Stimulated activated CD8-positive, alpha-beta memory T cell treated with anti-CD3 and anti-CD28 coated beads, Interleukin-4, amount 100 ng/mL, for 48 hours (primary cell): ENCODE results near the gene LGALS4.
"Not testable (repeated sequence)": the region's sequence is repeated elsewhere in the genome, so short reads cannot be mapped to it uniquely, and the experiment has no call there.

Experiments used
- DNase-seq: peaks from one replicate; pipeline ENCODE4 v3.0.0-alpha.2; 2020

LGALS4 gene

DNA sequence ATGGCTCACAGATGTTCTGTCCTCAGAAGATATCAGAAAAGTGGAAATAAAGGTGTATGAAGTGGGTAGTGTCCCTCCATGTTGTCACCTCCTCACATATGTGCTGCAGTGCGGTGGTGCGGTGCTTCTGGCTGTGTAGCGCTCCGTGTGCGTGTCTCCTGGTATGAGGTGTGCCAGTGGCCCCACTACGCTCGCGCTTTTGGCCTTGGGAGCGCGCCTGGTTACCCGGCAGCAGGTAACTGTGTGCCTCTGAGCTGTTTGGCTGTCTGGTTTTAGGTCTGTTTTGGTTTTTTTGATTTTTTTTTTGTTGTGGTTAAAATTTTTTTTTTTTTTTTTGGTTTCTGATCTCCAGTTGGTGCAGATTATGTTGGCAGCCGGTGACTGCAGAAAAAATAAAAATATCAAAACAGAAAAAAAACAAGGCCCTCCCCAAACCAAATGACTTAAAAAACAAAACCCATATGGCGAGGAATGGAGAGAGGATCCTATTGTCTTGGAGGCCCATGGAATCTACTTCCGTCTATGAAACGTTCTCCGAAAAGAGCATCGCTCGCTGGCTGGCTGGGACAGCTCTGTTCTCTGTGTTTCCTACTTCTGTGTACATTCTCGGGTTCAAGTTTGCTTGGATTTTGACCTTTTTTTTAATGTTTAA, 29.2 kb upstream of the LGALS4 start:
- DNase-seq = no peak

DNA sequence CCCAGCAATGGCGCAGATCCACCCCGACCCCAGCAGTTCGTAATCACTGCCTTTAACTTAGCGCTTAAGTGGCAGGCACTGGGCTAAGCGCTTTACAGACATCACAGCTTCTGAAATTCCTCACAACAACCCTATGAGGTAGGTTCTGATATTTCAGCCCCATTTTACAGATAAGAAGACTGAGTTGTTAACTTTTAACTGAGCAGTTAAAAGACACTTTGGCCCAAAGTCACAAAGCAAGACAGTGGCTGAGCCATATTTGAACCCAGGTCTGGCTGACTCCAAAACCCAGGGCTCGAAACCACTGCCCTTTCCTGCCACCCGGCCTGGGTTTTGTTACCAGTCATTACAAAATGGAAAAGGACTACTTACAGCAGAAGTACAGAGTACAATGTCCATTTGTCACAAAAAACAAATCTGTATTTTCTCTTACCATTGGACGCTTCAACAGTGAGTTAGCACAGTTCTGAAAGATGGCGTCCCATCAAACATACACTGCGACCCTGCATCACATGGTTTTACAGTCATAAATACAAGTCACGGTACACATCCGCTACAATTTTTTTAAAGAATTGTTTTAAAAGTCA, 28.5 kb upstream of the LGALS4 start:
- DNase-seq = no peak

DNA sequence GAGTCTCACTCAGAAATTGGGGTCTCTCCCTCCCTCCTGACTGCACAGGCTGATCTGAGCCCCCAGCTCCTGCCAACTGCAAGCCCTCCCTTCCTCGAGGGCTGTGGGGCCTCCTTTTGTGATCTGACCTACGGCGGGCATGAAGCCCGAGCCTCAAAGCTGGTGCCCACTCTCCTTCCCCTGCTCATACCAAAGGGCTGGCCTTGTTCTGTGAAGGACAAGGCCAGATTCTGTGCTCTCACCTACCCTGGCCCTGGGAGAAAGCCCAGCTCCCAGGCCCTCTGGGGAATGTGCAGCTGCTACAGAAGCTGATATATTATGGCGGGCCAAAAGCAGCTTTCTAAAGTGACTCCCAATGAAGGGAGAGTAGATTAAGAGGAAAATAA, 27.8 kb upstream of the LGALS4 start:
- DNase-seq = no peak

DNA sequence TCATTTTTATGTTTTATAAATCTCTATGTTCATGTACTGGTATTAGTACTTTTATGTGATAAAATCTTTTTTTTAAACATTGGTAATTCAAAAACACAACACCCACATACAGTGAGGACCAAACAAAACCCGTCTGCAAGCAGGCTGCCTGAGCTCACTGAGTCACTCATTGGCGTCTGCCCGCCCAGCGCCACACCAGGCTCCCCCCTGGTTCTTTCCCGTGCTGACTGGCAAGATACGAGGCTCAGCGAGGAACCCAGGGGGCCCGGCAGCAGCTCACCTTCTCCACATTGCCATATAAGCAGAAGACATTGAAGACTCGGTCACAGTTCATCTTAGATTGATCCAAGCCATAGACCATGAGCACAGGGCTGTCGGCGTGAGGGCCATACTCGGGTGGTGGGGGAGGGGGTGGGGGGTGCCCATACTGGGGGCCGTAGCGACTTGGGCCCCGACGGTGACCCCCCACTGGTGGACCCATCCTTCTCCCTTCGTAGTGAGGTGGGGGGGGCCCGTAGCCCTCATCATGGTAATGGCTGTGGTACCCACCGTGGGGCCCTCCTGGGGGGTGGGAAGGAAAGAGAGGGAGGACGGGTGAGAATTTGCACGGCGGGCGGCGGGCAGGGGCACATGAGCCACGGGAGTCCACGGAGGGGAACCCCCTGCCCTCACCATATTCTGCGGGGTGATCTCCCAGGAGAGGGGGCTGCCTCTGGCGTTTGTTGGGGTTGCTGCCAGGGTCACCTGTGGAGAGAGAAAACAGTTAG, 27.3 kb upstream of the LGALS4 start:
- peak; percentile 55 for DNase-seq

DNA sequence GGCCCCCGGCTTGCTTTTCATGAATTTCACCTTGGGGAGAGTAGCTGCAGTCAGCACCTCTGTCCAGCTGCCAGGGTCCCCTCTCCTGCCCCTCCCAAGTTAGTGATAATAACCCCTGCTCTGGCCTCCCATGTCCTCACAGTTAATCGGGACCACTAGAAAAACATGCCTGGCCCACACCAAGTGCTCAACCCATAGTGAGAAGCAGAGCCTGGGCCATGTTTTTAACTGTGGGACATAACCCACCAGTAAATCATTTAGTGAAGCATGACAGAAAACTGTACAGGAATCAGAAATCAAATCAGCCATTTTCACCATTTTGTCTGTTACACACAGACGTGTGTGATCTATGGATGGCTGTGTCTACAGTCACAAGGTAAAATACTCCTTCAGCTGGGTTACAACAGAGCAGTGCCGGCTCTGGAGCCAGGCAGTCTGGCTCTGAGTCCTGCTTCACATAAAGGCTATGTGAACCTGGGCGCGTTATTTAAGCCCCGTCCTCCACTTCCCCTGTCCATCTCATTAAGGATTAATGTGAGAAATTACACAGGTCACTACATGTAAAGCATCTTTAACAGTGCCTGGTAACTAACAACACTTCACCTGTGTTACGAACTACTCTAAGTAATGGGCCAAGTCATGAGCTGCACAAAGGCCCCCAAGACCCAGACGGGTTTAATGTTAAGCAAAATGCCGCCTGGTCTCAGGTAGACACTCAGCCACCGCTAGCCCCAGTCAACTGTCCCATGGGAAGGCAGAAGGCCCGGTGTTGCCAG, 26.4 kb upstream of the LGALS4 start:
- DNase-seq = no peak

DNA sequence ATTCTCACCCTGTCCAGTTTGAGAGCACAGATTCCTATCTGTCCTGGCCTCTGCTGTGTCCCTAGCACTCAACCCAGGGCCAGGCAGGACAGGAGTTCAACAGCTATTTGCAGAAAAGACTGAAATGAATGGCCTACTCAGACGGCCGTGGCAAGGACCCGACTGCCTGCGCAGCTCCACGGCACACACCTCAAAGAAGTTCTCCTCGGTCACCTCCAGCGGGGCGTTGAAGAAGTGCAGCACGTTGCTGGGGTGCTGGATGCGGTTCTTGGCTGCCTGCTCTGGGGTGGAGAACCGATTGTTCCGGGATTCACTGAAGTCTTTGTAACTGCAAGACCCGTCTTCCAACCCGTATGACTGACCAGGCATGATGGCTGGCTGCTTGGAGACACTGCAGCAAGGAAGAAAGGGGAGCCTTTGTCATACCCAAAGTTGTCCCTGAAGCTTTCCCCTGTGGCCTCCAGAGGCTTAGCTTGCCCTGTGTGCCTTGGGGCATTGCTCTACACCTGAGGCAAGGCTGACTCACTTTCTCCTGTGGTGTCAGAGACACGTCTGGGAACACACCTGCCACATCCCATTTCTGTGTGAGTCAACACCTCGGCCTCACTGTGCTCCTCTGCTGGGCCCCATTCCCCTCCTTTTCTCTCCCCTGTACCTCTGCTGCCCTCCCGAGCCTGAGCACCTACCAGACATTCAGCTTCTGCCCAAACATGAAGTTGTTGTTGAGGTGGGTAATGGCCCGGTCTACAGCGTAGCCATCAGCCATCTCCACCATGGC, 25.7 kb upstream of the LGALS4 start:
- DNase-seq = peak; percentile 76

DNA sequence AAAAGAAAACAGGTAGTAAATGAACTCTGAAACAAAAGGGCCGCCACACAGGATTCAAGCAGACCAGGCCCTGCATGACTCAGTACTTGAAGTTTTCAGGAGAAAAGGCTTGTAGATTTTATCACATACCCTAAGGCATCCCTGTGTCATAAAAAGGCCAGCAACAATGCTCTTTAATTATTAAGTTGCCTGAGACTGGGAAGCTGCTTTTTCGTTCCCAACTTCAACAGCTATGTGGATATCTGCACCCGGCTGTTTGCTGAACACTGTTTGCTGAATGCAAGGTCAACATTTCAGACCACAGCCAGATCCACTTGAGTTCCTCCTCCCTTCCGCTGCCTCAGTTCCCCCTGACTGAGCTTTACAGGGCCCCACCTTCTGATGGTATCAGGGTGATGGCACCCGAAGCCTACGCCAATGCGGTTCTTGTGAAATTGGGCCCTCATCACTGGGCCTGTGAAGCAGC, 24.9 kb upstream of the LGALS4 start:
- DNase-seq = no peak

DNA sequence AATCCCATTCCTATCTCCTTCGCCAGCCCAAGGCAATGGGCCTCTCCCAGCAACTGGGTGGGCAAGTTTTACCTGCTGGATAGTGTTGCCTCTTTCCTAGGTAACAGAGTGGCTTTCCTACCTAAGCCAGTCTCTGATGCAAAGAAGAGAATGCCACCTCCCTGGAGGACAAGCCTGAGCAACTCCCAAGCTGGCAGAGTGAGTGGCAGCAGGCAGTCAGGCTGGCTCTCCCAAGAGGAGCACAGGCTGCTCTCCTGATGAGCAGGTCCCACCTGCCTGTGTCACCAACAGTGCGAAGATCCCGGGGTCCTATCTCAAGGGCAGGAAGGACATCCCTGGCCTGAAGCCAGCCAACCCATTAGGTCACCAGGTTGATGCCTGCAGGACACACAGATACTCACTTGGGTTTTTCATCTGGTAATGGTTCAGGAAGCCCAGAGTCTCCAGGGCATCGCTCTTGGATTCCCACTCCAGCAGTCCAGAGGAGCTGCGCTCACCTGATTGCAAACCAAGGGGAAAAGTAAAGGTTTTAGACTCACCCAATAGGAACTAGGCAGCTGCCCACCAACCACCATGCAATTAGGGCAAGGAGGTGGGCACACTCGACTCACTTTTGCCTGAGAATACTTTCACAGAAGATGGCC, 24.4 kb upstream of the LGALS4 start:
- no peak for DNase-seq

DNA sequence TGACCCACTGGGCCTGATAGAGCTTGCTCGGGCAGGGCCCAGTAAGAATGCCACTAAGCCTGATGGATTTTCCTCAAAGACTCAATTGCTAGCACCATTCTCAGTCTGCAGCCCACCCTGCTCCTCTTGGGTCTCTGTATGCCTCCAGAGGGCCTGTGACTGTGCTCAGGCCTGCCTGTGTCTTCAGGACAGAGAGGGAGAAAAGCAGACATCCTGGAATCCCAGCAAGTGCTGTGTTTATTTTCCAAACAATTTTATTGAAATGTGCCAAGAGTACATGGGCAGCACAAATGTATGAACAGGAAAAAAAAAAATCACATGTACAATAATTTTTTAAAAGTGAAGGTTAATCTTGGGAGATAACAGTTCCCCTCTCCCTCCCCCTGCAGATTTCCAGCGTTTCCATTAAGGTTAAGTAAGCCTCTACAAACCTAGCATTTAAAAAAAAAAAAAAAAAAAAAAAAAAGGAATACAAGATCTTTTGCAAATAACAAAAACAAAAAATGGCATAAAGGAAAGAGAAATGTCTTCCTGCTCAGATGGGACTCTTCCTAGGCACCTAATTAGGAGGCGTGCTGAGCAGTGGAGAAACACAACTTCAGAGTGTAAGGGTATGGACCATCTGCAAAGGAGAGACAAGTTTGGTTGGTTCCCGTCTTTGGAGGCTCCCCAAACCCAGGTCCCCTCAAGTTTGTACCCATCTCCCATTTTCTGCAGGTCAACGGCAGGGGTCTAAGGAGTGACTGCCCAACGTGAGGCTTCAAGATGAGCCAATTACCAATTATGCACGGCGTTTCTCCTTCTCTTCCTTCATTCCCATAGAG, 23.6 kb upstream of the LGALS4 start:
- DNase-seq = no peak

DNA sequence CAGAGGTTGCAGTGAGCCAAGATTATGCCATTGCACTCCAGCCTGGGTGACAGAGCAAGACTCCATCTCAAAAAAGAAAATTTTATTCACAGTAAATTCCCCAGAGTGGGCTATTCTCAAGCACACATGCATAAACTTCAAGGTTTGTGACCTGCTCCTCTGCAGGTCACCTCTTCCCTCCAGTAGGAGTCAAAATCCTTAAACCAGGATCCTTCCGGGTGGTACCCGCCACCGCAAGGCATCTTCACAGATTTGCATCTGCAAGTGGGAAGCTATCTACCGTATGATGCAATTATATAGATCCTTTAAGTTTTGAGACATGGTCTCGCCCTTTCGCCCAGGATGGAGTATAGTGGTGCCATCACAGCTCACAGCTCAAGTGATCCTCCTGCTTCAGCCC, 21.8 kb upstream of the LGALS4 start:
- no peak for DNase-seq

DNA sequence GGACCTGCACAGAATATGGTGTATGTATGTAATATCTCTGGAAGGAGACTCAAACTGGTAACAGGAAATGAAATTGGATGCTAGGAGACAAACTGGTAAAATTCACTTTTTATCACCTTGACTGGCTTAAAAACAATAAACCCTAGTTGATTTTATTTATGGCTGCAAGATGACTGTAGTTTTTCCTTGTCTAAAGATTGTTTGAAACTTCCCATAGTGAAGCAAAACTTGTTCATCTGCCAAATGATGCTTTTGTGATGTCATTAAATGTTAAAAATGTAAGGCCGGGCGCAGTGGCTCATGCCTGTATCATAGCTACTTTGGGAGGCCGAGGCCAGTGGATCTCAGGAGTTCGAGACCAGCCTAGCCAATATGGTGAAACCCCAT, 21.4 kb upstream of the LGALS4 start:
- no peak for DNase-seq

DNA sequence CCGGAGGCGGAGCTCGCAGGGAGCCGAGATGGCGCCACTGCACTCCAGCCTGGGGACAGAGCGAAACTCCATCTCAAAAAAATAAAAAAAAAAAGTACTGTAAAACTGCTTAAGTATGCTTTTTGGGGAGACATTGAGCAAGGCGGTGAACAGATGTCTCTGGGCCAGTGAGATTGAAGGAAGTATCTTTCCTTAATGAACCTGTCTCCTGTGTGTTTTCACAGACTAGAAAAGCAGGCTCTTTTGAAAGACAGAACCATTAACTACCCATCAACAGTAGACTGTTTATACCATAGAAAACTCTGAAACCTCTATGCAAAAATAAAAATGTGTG, 20.3 kb upstream of the LGALS4 start:
- no peak for DNase-seq

DNA sequence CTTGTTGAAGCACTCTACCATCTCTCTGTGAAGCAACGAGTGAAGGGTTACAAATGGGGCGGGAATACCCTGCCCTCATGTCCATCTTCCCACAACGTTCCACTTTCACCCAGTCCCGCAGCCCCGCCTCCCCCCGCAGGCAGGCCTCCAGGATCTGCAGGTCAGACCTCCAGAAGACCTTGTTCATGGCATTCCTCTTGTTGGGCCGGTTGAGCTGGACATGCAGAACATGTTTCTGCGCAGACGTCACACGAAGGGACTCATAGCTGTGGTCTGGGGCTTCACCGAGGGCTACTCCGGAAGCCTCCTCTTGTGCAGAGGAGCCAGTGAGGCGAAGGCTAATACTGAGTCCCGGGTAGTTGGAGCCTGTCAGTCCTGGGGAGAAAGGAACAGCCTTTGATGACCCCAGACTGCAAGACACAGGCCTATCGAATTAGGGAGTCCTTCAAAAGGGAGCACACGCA, 18.4 kb upstream of the LGALS4 start:
- DNase-seq = peak; percentile 57

DNA sequence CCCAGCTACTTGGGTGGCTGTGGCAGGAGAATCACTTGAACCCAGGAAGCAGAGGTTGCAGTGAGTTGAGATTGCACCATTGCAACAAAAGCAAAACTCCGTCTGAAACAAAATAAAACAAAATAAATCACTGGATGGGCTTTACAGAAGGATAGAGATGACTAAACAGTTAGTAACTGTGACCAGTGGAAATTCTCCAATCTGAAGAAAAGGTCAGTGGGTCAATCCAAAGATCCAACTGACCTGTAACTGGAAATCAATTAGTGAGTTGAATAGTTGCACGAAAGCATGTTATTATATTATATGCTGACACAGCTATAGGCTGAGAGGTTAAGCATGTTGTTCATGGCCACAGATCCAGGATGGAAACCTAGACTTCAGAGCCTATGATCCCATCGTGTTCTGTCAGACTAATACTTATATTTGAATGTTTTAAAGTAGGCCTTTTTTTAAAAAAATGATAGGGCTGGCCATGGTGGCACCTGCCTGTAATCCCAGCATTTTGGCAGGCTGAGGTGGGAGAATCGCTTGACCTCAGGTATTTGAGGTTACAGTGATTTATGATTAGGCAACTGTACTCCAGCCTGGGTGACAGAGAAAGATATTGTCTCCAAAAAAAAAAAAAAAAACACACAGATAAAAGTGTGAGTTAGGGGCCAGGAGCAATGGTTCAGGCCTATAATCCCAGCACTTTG, 17.4 kb upstream of the LGALS4 start:
- no peak for DNase-seq

DNA sequence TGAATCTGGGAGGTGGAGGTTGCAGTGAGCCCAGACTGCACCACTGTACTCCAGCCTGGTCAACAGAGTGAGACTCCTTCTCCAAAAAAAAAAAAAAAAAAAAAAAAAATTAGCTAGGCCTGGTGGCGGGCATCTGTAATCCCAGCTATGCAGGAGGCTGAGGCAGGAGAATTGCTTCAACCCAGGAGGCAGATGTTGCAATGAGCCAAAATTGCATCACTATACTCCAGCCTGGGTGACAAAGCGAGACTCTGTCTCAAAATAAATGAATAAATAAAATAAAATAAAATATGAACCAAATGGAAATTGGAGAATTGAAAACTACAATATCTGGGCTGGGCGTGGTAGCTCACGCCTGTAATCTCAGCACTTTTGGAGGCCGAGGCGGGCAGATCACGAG, 16.5 kb upstream of the LGALS4 start:
- DNase-seq = not testable (repeated sequence)

DNA sequence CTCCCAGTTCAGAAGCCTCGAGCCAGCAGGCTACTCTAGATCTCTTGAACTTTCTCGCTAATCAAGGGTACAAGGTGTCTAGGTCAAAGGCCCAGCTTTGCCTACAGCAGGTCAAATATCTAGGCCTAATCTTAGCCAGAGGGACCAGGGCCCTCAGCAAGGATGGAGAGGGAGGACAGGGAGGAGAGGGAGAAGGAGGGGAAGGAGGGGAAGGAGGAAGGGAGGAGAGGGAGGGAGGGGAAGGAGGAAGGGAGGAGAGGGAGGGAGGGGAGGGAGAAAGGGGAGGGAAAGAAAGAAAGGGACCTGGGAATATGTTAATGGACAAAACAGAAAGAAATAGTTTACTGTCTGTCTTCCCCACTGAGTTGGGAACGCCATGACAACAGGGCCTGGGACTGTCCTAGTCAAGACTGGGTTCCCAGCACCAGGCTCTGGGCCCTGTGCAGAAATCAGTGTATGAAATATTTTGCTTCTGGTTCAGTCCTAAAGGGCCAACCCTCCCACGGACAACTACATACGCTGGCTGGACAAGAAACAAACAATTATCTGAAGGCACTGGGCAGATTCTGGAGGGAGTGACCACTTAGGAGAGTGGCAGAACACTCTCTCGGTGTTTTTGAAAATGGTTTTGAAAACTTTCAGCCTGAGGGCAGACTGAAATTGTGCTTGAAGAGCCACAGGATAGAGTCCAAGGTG, 14.3 kb upstream of the LGALS4 start:
- DNase-seq = no peak

DNA sequence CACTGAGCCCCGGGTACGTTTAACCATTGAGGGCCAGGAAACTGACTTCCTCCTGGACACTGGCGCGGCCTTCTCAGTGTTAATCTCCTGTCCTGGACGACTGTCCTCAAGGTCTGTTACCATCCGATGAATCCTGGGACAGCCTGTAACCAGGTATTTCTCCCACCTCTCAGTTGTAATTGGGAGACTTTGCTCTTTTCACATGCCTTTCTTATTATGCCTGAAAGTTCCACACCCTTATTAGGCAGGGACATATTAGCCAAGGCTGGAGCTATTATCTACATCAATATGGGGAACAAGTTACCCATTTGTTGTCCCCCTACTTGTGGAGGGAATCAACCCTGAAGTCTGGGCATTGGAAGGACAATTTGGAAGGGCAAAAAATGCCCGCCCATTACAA, 13.2 kb upstream of the LGALS4 start:
- DNase-seq = not testable (repeated sequence)

DNA sequence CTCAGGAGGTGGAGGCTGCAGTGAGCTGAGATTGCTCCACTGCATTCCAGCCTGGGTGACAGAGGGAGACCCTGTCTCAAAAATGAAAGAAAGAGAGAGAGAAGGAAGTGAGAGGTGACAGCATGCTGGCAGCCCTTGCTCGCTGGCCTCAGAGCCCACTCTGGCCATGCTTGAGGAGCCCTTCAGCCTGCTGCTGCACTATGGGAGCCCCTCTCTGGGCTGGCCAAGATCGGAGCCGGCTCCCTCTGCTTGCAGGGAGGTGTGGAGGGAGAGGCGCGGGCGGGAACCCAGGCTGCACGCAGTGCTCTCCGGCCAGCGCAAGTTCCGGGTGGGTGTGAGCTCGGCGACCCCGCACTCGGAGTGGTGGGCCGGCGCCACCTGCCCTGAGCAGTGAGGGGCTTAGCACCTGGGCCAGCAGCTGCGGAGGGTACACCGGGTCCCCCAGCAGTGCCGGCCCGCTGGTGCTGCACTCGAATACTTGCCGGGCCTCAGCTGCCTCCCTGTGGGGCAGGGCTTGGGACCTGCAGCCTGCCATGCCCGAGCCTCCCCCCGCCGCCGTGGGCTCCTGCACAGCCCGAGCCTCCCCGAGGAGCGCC, 8.6 kb upstream of the LGALS4 start:
- not testable (repeated sequence) for DNase-seq

DNA sequence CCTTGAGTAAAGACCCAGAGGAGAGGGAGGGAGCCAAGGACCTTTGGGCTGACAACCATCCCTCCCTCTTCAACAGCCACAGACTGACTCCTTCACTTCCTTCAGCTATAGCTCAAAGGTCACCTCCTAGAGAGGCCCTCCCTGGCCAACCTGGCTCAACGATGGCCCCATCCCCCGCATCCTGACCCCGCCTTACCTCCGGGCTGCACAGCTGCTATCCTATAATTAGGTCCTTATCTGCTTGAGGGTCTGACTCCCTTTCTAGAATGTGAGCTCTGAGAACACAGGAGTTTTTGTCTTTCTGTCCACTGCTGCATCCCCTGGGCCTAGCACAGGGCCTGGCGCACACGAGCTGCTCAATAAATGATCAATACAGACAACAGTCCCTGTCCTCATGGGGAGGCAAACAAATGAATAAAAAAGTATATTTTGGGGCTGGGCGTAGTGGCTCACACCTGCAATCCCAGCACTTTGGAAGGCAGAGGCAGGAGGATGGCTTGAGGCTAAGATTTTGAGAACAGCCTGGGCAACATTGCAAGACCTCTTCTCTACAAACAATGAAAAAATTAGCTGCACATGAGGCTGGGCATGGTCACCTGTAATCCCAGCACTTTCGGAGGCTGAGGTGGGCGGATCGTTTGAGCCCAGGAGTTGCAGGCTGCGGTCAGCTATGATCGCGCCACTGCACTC, 6.6 kb upstream of the LGALS4 start:
- DNase-seq = no peak
